ENCODE data around the gene WNT7A.

DNA sequence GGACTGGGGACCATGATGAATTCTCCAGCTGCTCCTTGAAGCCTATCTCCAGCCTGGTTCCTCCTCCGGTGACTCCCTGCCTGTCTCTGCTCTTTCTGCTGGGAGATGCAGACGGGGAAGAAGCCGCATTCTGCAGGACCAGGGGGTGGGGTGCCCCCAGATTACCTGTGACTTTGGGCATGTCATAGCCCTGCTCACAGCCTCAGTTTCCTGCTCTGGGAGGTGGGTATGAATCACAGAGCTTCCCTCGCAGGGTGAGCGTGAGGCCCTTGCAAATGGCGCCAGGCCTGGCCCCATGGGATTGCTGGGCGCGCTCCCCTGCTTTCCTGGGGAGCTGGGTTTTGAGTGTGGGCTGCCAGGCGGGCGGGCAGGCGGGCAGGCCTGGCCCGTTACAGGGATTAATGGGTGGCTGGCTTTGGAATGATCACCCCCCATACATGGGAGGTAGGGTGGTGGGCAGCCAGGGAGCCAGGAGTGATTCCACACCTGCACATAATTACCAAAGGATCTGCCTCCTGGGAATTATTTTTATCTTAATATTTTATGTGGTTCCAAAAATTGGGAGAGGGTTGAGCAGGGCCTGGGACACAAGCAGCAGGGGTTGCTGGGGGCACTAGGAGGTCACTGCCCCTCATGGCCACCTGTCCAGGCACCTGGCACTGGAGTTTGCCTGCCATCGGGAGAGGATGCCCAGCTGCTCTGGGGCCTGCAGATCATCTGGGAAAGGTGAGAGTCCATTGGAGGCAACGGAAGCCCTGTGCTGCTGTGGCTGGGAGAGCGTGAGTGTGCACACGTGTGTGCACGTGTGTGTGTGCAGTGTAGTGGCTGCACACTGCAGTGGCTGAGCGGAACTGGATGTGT lies 106.8 kb downstream of the WNT7A start:
- TF ChIP-seq, protein P1, sequence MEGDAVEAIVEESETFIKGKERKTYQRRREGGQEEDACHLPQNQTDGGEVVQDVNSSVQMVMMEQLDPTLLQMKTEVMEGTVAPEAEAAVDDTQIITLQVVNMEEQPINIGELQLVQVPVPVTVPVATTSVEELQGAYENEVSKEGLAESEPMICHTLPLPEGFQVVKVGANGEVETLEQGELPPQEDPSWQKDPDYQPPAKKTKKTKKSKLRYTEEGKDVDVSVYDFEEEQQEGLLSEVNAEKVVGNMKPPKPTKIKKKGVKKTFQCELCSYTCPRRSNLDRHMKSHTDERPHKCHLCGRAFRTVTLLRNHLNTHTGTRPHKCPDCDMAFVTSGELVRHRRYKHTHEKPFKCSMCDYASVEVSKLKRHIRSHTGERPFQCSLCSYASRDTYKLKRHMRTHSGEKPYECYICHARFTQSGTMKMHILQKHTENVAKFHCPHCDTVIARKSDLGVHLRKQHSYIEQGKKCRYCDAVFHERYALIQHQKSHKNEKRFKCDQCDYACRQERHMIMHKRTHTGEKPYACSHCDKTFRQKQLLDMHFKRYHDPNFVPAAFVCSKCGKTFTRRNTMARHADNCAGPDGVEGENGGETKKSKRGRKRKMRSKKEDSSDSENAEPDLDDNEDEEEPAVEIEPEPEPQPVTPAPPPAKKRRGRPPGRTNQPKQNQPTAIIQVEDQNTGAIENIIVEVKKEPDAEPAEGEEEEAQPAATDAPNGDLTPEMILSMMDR (conservative IDR thresholded peaks at IDR 0.05; ENCODE audit: low read length), result no peak
- TF ChIP-seq EZH2phosphoT487 (IDR thresholded peaks at IDR 0.05; ENCODE audit: borderline replicate concordance), result no peak
